ENCODE measurements around the gene CDKL4.

DNA sequence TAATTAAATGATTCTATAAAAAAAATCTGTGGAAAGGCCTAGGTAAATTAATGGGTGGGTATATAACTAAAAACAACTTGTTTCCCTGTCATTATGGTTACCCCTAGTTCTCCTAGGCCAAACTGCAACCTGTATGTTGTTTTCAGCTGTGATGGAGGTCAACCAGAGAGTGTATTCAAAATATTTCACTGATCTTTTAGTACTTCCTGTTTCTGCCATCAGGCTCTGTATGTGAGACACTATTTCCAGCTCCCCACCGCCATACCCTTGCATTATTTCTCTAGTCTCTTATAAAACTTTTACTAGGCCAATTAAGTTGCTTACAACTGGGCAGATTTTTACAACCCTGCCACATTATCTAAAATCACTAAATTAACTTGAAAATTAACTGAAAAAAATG lies 21.0 kb upstream of the CDKL4 start:
- TF ChIP-seq, protein P1, sequence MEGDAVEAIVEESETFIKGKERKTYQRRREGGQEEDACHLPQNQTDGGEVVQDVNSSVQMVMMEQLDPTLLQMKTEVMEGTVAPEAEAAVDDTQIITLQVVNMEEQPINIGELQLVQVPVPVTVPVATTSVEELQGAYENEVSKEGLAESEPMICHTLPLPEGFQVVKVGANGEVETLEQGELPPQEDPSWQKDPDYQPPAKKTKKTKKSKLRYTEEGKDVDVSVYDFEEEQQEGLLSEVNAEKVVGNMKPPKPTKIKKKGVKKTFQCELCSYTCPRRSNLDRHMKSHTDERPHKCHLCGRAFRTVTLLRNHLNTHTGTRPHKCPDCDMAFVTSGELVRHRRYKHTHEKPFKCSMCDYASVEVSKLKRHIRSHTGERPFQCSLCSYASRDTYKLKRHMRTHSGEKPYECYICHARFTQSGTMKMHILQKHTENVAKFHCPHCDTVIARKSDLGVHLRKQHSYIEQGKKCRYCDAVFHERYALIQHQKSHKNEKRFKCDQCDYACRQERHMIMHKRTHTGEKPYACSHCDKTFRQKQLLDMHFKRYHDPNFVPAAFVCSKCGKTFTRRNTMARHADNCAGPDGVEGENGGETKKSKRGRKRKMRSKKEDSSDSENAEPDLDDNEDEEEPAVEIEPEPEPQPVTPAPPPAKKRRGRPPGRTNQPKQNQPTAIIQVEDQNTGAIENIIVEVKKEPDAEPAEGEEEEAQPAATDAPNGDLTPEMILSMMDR (IDR thresholded peaks at IDR 0.05), result no peak
- TF ChIP-seq SREBF2 (IDR thresholded peaks at IDR 0.05), result no peak
- no peak for TF ChIP-seq KDM1A (IDR thresholded peaks at IDR 0.05; ENCODE audit: low read depth)
- no peak for TF ChIP-seq NR3C1 (IDR thresholded peaks at IDR 0.05)
- no peak for TF ChIP-seq CBX8 (IDR thresholded peaks at IDR 0.05)
- no peak for TF ChIP-seq KDM5A (IDR thresholded peaks at IDR 0.05)
- TF ChIP-seq ZNF302 (CRISPR knock-in tag; IDR thresholded peaks at IDR 0.05), result no peak
- TF ChIP-seq, protein P2, sequence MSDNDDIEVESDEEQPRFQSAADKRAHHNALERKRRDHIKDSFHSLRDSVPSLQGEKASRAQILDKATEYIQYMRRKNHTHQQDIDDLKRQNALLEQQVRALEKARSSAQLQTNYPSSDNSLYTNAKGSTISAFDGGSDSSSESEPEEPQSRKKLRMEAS (IDR thresholded peaks at IDR 0.05), result no peak
- TF ChIP-seq JUNB (IDR thresholded peaks at IDR 0.05), result no peak
- TF ChIP-seq RFX5 (IDR thresholded peaks at IDR 0.05), result no peak
- TF ChIP-seq TP53 (CRISPR knock-in tag; IDR thresholded peaks at IDR 0.05), result no peak
- TF ChIP-seq POLR2AphosphoS2 (conservative IDR thresholded peaks at IDR 0.05; ENCODE audit: low read length), result no peak
- TF ChIP-seq ESRRA (IDR thresholded peaks at IDR 0.05; ENCODE audit: borderline replicate concordance, low read length), result no peak

Measured in A549 (cell line).